ENCODE results near the gene GLT8D2.

Gene GLT8D2

GRCh38 chr12:104000807-104001434 is 49.1 kb downstream of the GLT8D2 start:
- DNase-seq (ENCODE audit: low spot score): no peak

GRCh38 chr12:103998976-103999375 is 51.0 kb downstream of the GLT8D2 start:
- DNase-seq (ENCODE audit: low spot score): no peak

- no peak for DNase-seq (ENCODE audit: low spot score)
These were observed 52.6 kb downstream of the GLT8D2 start for GRCh38 chr12:103997286-103997900.

- DNase-seq (ENCODE audit: low spot score): no peak
These were observed 53.4 kb downstream of the GLT8D2 start for GRCh38 chr12:103996595-103996994.

- no peak for DNase-seq (ENCODE audit: low spot score)
These were observed 55.8 kb downstream of the GLT8D2 start for GRCh38 chr12:103994235-103994634.

GRCh38 chr12:103986829-103987228 is 63.2 kb downstream of the GLT8D2 start:
- DNase-seq (ENCODE audit: low spot score): no peak

- no peak for DNase-seq (ENCODE audit: low spot score)
These were observed 71.5 kb downstream of the GLT8D2 start for GRCh38 chr12:103978384-103978982.

GRCh38 chr12:103975368-103975767 is 74.6 kb downstream of the GLT8D2 start:
- DNase-seq (ENCODE audit: low spot score): no peak

DNA sequence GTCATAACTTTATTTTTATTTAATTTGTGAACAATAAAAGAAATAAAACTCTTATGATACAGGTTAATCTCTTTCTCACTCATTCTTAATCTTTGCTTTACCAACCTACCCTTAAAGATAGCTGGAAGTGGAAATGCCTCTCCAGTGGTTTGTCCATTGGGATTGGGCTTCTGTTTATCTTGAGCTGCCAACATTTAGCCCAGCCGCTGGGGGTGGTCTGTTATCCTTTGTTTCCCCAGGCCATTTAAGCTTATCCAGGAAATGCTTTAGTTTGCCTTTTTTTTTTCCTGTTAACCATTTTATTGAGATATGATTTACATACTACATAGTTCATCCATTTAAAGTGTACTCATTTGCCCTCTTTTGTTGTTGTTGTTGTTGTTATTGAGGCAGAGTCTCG is 76.1 kb downstream of the GLT8D2 start:
- DNase-seq (ENCODE audit: low spot score): no peak

DNA sequence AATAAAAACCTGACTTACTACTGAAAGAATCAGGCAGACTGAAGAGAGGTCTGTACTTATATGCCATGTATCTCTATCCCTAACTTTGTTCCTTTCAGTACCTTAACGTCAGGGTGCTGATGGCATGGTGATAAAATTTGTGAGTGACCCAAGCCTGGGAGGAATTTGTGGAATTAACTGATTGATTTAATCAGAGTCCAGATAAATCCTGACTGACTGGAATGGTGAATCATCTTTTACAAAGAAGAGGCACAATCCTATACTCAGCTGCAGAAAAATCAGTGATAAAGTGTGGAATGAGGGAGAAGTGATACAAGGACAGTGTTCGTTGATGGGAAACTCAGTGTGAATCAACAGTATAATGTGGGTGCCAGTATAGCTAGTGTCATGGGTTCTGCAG is 80.6 kb downstream of the GLT8D2 start:
- no peak for DNase-seq (ENCODE audit: low spot score)

- no peak for DNase-seq (ENCODE audit: low spot score)
These were observed 83.3 kb downstream of the GLT8D2 start for GRCh38 chr12:103966736-103967135.

DNA sequence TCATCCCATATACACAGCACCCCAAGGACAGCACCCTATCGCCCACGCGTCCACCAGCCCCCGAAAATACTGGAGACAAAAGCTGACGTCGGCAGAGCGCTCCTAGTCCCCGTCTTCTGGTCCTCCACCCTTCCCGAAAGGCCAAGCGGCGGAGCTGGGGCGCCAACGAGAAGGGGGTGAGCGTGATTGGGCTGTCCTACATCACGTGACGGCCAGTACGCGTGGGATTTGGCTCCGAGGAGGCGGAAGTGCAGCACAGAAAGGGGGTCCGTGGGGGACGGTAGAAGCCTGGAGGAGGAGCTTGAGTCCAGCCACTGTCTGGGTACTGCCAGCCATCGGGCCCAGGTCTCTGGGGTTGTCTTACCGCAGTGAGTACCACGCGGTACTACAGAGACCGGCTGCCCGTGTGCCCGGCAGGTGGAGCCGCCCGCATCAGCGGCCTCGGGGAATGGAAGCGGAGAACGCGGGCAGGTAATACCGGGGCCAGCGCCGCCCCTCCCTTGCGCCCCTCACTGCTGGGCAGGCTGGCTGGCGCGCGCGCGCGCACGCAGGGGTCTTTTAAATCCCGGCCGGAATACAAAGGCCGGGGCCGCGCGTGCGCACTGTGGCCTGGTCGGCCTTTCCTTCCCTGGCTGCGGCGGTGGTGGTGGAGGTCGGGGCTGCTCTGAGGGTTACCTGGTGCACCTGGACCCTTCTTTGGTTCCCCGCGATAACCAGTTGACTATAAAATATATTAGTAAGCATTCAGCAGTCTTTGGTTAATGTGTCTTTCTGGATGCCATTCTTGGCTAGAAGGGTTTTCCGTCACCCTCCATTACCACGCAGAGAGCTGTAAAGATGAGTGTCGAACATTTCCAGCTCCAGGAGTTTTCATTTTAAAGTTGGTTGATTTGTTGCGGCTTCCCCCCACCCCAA is 84.1 kb downstream of the GLT8D2 start, which contains the start of gene TDG:
Gene TDG, plus strand, starts transcription at position 283 of the 915 bp plus-strand sequence. Its CDS starts 166 bp downstream, at position 449.
- DNase-seq (ENCODE audit: low spot score): peak; percentile 97

DNA sequence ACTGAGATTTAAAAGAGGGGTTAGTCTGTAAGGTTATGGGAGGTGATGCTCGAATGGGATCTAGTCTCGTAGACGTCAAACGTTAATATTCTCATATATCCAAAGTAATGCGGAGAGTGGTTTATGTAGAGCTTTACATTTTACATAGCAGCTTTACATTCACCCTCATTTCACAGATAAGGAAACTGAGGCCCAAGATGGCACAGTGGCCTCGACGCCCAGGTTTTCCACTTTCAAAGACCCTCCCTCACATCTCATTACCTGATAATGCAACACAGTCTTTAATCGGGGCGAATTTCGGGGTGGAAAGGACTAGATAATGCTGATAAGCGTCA is 84.8 kb downstream of the GLT8D2 start:
- no peak for DNase-seq (ENCODE audit: low spot score)

DNA sequence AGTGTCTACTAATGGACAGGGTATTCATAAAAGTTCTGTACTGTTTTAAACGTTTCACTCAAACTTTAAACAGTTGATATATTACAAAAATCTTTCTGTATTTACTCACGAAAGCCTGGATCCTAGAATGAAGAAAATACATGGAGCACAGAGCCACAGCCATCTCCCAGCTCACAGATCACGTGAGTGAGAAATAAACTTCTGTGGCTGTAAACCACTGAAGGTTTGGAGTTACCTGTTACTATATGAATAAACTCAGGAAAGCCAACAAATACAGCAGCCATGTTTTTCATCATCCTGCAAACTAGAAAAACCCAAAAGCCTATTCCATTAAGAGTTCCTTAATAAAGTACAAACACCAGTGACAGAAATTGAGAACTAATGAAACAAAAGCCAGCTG is 85.2 kb downstream of the GLT8D2 start:
- DNase-seq (ENCODE audit: low spot score): peak; percentile 11

DNA sequence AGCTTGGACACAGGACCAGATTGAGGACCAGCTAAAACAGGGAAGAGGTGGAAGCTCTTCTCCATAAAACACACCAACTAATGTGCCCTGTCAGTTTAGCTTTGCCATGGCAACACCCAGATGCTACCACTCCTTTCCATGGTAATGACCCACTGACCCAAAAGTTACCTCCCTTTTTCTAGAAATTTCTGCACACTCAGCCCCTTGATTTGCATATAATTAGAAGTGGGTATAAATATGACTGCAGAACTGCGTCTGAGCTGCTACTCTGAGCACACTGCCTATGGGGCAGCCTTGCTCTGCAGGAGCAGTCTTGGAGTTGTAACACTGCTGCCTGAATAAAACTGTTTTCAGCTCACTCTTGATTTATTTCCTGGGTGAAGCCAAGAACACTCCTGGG is 87.5 kb downstream of the GLT8D2 start:
- no peak for DNase-seq (ENCODE audit: low spot score)

DNA sequence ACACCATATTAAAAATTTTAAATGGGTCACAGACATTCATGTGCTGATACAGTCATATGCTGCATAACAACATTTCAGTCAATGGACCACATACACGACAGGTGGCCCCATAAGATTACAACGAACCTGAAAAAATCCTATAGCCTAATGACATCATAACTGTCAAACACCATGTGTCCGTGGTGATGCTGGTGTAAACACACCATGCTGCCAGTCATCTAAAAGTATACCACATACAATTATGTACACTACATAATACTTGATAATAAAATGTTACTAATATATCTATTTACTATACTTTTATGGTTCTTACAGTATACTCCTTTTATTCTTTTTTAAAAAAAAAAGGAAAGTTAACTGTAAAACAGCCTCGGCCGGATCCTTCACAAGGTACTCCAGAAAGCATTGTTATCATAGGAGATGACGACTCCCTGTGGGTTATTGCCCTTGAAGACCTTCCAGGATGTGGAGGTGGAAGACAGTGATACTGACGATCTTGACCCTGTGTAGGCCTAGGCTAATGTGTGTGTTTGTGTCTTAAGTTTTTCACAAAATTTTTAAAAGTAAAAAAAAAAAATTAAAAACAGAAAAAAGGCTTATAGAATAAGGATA is 89.3 kb downstream of the GLT8D2 start:
- no peak for DNase-seq (ENCODE audit: low spot score)

DNA sequence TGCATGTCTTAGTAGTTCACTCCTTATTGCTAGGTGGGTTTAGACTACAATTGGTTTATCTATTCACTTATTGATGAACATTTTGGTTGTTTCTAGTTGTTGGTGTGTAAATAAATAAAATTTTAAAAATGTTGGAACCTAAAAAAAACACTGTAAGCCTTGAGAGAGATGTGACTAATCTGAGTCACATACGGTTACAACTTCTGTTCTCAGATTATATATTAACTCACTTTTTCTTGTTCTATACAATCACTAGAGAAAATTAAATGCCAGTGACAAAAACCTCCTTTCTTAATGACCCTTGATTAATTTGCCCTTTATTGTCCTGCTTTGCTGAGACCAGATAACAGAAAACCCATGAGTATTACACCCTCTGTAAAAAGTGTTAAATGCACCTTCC is 91.4 kb downstream of the GLT8D2 start:
- no peak for DNase-seq (ENCODE audit: low spot score)

- no peak for DNase-seq (ENCODE audit: low spot score)
These were observed 92.1 kb downstream of the GLT8D2 start for GRCh38 chr12:103957865-103958388.

- DNase-seq (ENCODE audit: low spot score): no peak
These were observed 93.4 kb downstream of the GLT8D2 start for GRCh38 chr12:103956509-103957027.

DNA sequence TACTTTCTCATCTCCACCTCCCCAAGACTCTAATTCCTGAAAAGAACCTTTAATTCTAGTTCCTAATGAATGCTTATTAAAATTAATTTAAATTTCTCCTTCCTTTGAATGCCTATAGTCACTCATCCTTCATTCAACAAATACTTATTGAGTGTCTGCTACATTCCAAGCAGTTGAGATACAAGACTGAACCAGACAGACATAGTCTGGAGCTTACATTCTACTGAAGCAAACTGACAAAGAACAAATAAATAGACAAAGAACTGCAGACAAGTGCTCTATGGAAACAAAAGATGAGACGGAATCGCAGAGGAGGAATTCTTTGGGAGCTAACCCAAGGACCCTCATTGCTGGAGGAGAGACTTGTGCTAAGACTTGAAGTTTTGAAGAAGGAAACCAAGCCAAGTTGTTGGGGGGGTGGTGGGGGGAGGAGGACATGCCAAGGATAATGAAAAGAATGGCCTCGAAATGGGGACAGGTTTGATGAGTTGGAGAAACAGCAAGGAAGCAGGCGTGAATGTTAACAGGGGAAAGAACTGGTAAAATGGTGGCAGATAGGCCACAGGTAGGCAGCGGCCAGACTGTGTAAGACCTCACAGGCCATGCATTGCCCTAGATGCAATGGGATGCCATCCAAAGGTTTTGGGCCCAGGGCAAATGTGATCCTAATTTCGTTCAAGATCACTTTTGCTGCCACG is 94.0 kb downstream of the GLT8D2 start:
- DNase-seq (ENCODE audit: low spot score): peak; percentile 11

- no peak for DNase-seq (ENCODE audit: low spot score)
These were observed 97.5 kb downstream of the GLT8D2 start for GRCh38 chr12:103952497-103952896.

All from kidney capillary endothelial cell (primary cell).